ENCODE measurements around the gene ARSB. TPM values are rescaled to one million over a fixed set of nuclear protein-coding genes. Genes with fewer than 3 reads are reported as not detected.
"Not testable (repeated sequence)": the region's sequence is repeated elsewhere in the genome, so short reads cannot be mapped to it uniquely, and the experiment has no call there.

The ARSB gene
- total RNA-seq, 4 donors from 2014 or later = 9.1 to 12.7 (median 10.7) TPM

GRCh38 chr5:78765756-78766411, 219.2 kb downstream of the ARSB start:
- Histone ChIP-seq H3K27me3 (no peaks in the 10 kb centered on the region), H3K27ac (peak overlapping the region in 3 of 4 donors; percentile 18 to 67 (median 19)), H3K4me3 (no peak overlapping the region), H3K36me3 (no peaks in the 10 kb centered on the region), H3K9me3 (no peaks in the 10 kb centered on the region), H3K4me1 (peaks cover 0 to 15% (median 2%) of the 10 kb centered on the region in 4 donors)
- peak; percentile 27 to 62 (median 32) for TF ChIP-seq POLR2AphosphoS5 (IDR thresholded peaks at IDR 0.05)
- TF ChIP-seq CTCF (IDR thresholded peaks at IDR 0.05) = no peak
- in situ Hi-C loops (cut with MboI; ENCODE audit: low pct_ligation_motif_present in 1 of 4, low pct_unique_long_range_greater_than_20kb in 1 of 4, low sequenced_read_pairs in 3 of 4) = no loop called here
- WGBS, 2 donors (ENCODE audit: low coverage in 1 of 2) = 29 to 33% methylated on average over 4 to 7 of the region's 7 CpGs
- no peak for DNase-seq
- intact Hi-C loops (cut with DNase I; ENCODE audit: low total_unique reads) = no loop called here

- H3K36me3 ChIP-seq = no peaks in the 10 kb centered on the region
- intact Hi-C loops (cut with DNase I; ENCODE audit: low total_unique reads) = no loop called here
- no peak overlapping the region for H3K27ac ChIP-seq
- H3K27me3 ChIP-seq = no peaks in the 10 kb centered on the region
- in situ Hi-C loops (cut with MboI; ENCODE audit: low pct_ligation_motif_present in 1 of 4, low pct_unique_long_range_greater_than_20kb in 1 of 4, low sequenced_read_pairs in 3 of 4) = no loop called here
- peaks cover 0 to 15% (median 2%) of the 10 kb centered on the region in 4 donors for H3K4me1 ChIP-seq
- H3K4me3 ChIP-seq = no peak overlapping the region
- no peak for DNase-seq
- TF ChIP-seq POLR2A (IDR thresholded peaks at IDR 0.05) (no peak), EP300 (IDR thresholded peaks at IDR 0.05; ENCODE audit: low read depth) (no peak), CTCF (IDR thresholded peaks at IDR 0.05) (no peak), POLR2AphosphoS5 (IDR thresholded peaks at IDR 0.05) (no peak)
- H3K9me3 ChIP-seq = no peaks in the 10 kb centered on the region
- whole genome bisulfite sequencing, 2 donors (ENCODE audit: low coverage in 1 of 2) = 88% methylated on average over 5 of the region's 5 CpGs; no CpG with 5 or more reads in 1 of the 2 donors
These were observed 220.0 kb downstream of the ARSB start for GRCh38 chr5:78765116-78765515.

- in situ Hi-C loops (cut with MboI; ENCODE audit: low pct_ligation_motif_present in 1 of 4, low pct_unique_long_range_greater_than_20kb in 1 of 4, low sequenced_read_pairs in 3 of 4) (no loop called here), intact Hi-C loops (cut with DNase I; ENCODE audit: low total_unique reads) (no loop called here)
- no peaks in the 10 kb centered on the region for H3K27me3 ChIP-seq
- TF ChIP-seq POLR2AphosphoS5 (IDR thresholded peaks at IDR 0.05) (no peak), POLR2A (IDR thresholded peaks at IDR 0.05) (no peak), CTCF (IDR thresholded peaks at IDR 0.05) (no peak), EP300 (IDR thresholded peaks at IDR 0.05; ENCODE audit: low read depth) (no peak)
- no peak overlapping the region for H3K4me3 ChIP-seq
- no peak for DNase-seq
- peaks cover 0 to 15% (median 2%) of the 10 kb centered on the region in 4 donors for H3K4me1 ChIP-seq
- no peak overlapping the region for H3K27ac ChIP-seq
- H3K36me3 ChIP-seq = no peaks in the 10 kb centered on the region
- WGBS, 2 donors (ENCODE audit: low coverage in 1 of 2) = 68 to 78% methylated on average over 4 to 6 of the region's 6 CpGs
- H3K9me3 ChIP-seq = no peaks in the 10 kb centered on the region
These were observed 221.4 kb downstream of the ARSB start for GRCh38 chr5:78763659-78764189.

GRCh38 chr5:78762743-78763142, 222.4 kb downstream of the ARSB start:
- peaks cover 0 to 19% (median 4%) of the 10 kb centered on the region in 4 donors for H3K4me1 ChIP-seq
- in situ Hi-C loops (cut with MboI; ENCODE audit: low pct_ligation_motif_present in 1 of 4, low pct_unique_long_range_greater_than_20kb in 1 of 4, low sequenced_read_pairs in 3 of 4); H3K4me3 ChIP-seq; H3K36me3 ChIP-seq; H3K9me3 ChIP-seq; intact Hi-C loops (cut with DNase I; ENCODE audit: low total_unique reads); H3K27ac ChIP-seq; DNase-seq; H3K27me3 ChIP-seq: not testable (repeated sequence)
- WGBS, 2 donors (ENCODE audit: low coverage in 1 of 2) = 100% methylated on average over 5 of the region's 5 CpGs

Data from transverse colon (tissue), 4 donors.